Gastroesophageal sphincter (tissue), 3 donors: ENCODE measurements around the gene HIVEP3.

ENCODE experiments used
- EP300 ChIP-seq: sonication (generic); formaldehyde crosslinking; IDR thresholded peaks from one replicate; pipeline ENCODE4 v1.6.1; 2017; ENCODE audit warnings: antibody characterized with exemption, mild to moderate bottlenecking
- POLR2AphosphoS5 ChIP-seq: sonication (generic); formaldehyde crosslinking; IDR thresholded peaks from one replicate; pipeline ENCODE4 v1.6.1; 2017; ENCODE audit warnings: antibody characterized with exemption
- TF ChIP-seq, protein P1 (sequence below), 4 experiments: fragments of 200-600 bp in 2 of 4; fragments of 450-650 bp in 2 of 4; sonication (generic) in 1 of 4; IDR thresholded peaks; one replicate each; pipeline ENCODE4 v1.5.1; 2017 to 2019; ENCODE audit warnings: antibody characterized with exemption in 4 of 4, mild to moderate bottlenecking in 2 of 4, moderate library complexity in 2 of 4

DNA sequence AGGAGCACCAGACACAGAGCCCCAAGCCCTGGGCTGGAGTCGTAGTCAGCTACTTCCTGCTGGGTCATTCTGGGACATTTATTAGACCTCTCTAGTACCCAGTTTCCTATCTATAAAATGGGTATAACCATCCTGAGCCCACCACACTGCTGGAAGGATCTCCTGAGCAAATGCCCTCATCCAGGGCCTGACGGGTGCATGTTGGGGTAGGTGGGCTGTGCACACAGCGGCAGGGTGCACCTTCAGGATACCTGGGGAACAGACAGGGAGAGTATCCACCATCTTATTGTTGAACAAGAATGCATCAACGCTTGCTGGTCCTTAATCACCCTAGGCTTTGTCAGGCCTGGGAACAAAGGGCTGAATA, 191.0 kb downstream of the HIVEP3 start:
- TF ChIP-seq POLR2AphosphoS5 (no peak), EP300 (no peak)
- TF ChIP-seq, protein P1, sequence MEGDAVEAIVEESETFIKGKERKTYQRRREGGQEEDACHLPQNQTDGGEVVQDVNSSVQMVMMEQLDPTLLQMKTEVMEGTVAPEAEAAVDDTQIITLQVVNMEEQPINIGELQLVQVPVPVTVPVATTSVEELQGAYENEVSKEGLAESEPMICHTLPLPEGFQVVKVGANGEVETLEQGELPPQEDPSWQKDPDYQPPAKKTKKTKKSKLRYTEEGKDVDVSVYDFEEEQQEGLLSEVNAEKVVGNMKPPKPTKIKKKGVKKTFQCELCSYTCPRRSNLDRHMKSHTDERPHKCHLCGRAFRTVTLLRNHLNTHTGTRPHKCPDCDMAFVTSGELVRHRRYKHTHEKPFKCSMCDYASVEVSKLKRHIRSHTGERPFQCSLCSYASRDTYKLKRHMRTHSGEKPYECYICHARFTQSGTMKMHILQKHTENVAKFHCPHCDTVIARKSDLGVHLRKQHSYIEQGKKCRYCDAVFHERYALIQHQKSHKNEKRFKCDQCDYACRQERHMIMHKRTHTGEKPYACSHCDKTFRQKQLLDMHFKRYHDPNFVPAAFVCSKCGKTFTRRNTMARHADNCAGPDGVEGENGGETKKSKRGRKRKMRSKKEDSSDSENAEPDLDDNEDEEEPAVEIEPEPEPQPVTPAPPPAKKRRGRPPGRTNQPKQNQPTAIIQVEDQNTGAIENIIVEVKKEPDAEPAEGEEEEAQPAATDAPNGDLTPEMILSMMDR (IDR thresholded peaks at IDR 0.05) = no peak
